ENCODE results near the gene LRP2. TPM values are rescaled to one million over a fixed set of nuclear protein-coding genes. Genes with fewer than 3 reads are reported as not detected.

The LRP2 gene
- total and polyA plus RNA-seq, 2 of the 8 experiments (the other 6 are each of a cell fraction or from before 2014, with no cell fraction given) = 2.0 to 2.9 TPM

DNA sequence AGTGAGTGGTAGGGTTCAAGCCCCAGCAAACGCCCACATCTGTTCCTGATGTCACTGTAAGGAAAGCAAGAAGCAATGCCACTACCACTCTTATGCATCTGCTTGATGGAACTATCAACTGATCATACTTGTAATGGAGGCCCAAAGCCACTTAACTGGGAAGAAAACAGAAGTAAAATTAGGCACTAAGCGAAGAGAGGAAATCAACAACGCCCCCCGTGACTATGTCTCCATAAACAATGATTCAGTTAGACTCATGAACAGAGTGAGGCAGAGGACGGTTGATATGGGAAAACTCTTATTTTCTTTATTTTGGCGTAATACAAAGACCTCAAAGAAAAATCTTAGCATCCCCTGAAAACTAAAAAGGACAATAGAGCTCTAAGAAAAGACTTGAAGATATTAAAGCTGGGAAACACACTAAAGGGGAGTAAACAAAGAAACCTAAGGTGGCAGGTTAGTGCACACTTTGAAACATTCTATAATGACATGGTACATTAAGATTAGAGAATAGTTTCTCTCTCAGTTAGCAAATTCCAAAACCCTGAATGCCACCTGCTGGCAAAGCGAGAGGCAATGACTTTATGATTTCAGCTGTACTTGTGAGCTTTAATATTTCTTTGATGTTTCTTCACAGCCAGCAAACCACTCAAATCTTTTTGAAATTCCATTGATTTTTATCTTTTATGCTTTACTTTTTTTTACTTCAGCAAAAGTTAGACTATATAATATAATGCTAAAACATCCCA is 86.5 kb downstream of the LRP2 start:
- peaks cover 0 to 2% of the 10 kb centered on the region in 2 experiments for H4K20me1 ChIP-seq (replicated peaks in 1 of 2; ENCODE audit: control insufficient read depth in 1 of 2, insufficient read depth in 2 of 2, low read length in 2 of 2)
- WGBS, 2 experiments (ENCODE audit: extremely low coverage in 1 of 2, insufficient coverage in 1 of 2, insufficient read length in 1 of 2, insufficient replicate concordance in 2 of 2, low coverage in 1 of 2, low lambda C conversion rate in 2 of 2, missing lambda C conversion rate in 1 of 2) = 79% methylated on average over 7 of the region's 7 CpGs; no CpG with 5 or more reads in 1 of the 2 experiments
- H2BK20ac ChIP-seq (ENCODE audit: low read length) = no peak overlapping the region
- no peak overlapping the region for H2BK5ac ChIP-seq (ENCODE audit: low read depth, low read length)
- no peak overlapping the region; the same call in 1 of the 2 replicates for H4K8ac ChIP-seq (ENCODE audit: extremely low read depth, insufficient read depth, low read length)
- no peak overlapping the region for H3K56ac ChIP-seq (replicated peaks; ENCODE audit: insufficient read length, low read depth, low read length)
- H2BK12ac ChIP-seq (ENCODE audit: low read depth, low read length) = no peak overlapping the region
- H3K79me1 ChIP-seq (ENCODE audit: low read depth, low read length) = no peaks in the 10 kb centered on the region
- TF ChIP-seq POU5F1 (IDR thresholded peaks at IDR 0.05; ENCODE audit: low read depth, low read length) (no peak), SAP30 (IDR thresholded peaks at IDR 0.05; ENCODE audit: insufficient read depth, insufficient replicate concordance, low read length) (no peak), RBBP5 (IDR thresholded peaks at IDR 0.05; ENCODE audit: borderline replicate concordance, low read depth, low read length) (no peak), TAF1 (IDR thresholded peaks at IDR 0.05; ENCODE audit: low read depth, low read length) (no peak), KDM5A (IDR thresholded peaks at IDR 0.05; ENCODE audit: low read length) (no peak), SP4 (IDR thresholded peaks at IDR 0.05; ENCODE audit: low read length) (no peak), SUZ12 (IDR thresholded peaks at IDR 0.05; ENCODE audit: low read length) (no peak), TCF12 (IDR thresholded peaks at IDR 0.05; ENCODE audit: low read depth, low read length) (no peak), EP300 (IDR thresholded peaks at IDR 0.05; ENCODE audit: borderline replicate concordance in 1 of 2, low read depth in 2 of 2, low read length in 2 of 2) (no peak), CBX5 (IDR thresholded peaks at IDR 0.05; ENCODE audit: low read depth, low read length) (no peak), RNF2 (IDR thresholded peaks at IDR 0.05; ENCODE audit: borderline replicate concordance, low read depth, low read length, missing control alignments, poor library complexity, severe bottlenecking) (no peak)
- H3K9ac ChIP-seq (replicated peaks in 1 of 4; ENCODE audit: extremely low read depth in 1 of 4, low read depth in 3 of 4, low read length in 3 of 4) = no peak overlapping the region
- no peak overlapping the region for H2BK120ac ChIP-seq (replicated peaks; ENCODE audit: low read depth, low read length)
- no peak overlapping the region for H2AK5ac ChIP-seq (ENCODE audit: low read depth, low read length)
- no peaks in the 10 kb centered on the region; a peak in 1 of 8 replicates for H3K36me3 ChIP-seq (ENCODE audit: control insufficient read depth in 2 of 4, insufficient read depth in 4 of 4, low read length in 3 of 4)
- no peak for DNase-seq (ENCODE audit: low read depth in 1 of 2, low spot score in 2 of 2)
- H3K79me2 ChIP-seq (ENCODE audit: control insufficient read depth in 1 of 2, insufficient read depth in 2 of 2, low read length in 2 of 2) = no peaks in the 10 kb centered on the region
- H3K4me2 ChIP-seq (ENCODE audit: insufficient read depth in 1 of 2, low read depth in 2 of 2, low read length in 2 of 2) = no peak overlapping the region
- H2BK15ac ChIP-seq (ENCODE audit: low read length) = no peak overlapping the region
- no peak overlapping the region for H2AFZ ChIP-seq (ENCODE audit: low read length)
- H3K27me3 ChIP-seq (replicated peaks in 1 of 4; ENCODE audit: control insufficient read depth in 3 of 4, extremely low read depth in 1 of 4, insufficient read depth in 3 of 4, low read length in 3 of 4) = no peaks in the 10 kb centered on the region
- no peak overlapping the region for H3K4me3 ChIP-seq (ENCODE audit: extremely low read depth in 1 of 4, insufficient read depth in 2 of 4, low read depth in 3 of 4, low read length in 4 of 4)
- H3K14ac ChIP-seq (ENCODE audit: insufficient read length) = no peak overlapping the region
- CTCF ChIA-PET (ENCODE audit: partially characterized antibody) = interaction anchor here (1.0 to 1.6 kb wide), 3 partner anchors 17 to 120 kb away, joined by 3 to 4 read pairs (median 4); no protein-coding TSS in a partner anchor
- H3K23ac ChIP-seq (ENCODE audit: insufficient read length) = no peak overlapping the region
- no peaks in the 10 kb centered on the region for H3K9me3 ChIP-seq (ENCODE audit: insufficient read depth in 2 of 2, low read depth in 1 of 2, low read length in 1 of 2)
- no peaks in the 10 kb centered on the region for H3K4me1 ChIP-seq (replicated peaks in 1 of 4; ENCODE audit: control insufficient read depth in 3 of 4, insufficient read depth in 4 of 4, low read length in 3 of 4)
- H3K27ac ChIP-seq (ENCODE audit: low read depth, low read length) = no peak overlapping the region
- no peak overlapping the region for H4K5ac ChIP-seq (ENCODE audit: insufficient read length, low read depth, low read length)
- H4K91ac ChIP-seq (replicated peaks; ENCODE audit: insufficient read length, low read length) = no peak overlapping the region
- no peak for FAIRE-seq
- H3K18ac ChIP-seq (ENCODE audit: extremely low read depth, low read length) = no peak overlapping the region
- POLR2A ChIA-PET (ENCODE audit: partially characterized antibody) = no interaction called here
- H3K4ac ChIP-seq (replicated peaks; ENCODE audit: insufficient read length, low read depth, low read length) = no peak overlapping the region
- H3K23me2 ChIP-seq (ENCODE audit: low read depth, low read length) = no peaks in the 10 kb centered on the region

Data from H1 (cell line).